HEK293 (cell line): Measurements from ENCODE around the gene KIAA0753.

Source experiments
- CTCF ChIA-PET: fragments of 350-600 bp; formaldehyde crosslinking; extraction: SDS; loops from one replicate; lab custom pipeline; 2021; ENCODE audit warnings: antibody characterized with exemption; lab: Yijun Ruan, JAX
- POLR2A ChIA-PET: fragments of 300-600 bp; formaldehyde crosslinking; extraction: SDS; loops from one replicate; lab custom pipeline; 2020; ENCODE audit warnings: antibody characterized with exemption, inconsistent platforms; lab: Yijun Ruan, JAX
- H3K27ac ChIP-seq: fragments of 200-500 bp; sonication (Bioruptor generic); 2 replicates; pipeline ENCODE4 v1.5.1; 2014; ENCODE audit warnings: low read depth, low read length, control low read depth, inconsistent platforms; ENCODE audit errors: extremely low read depth
- H3K36me3 ChIP-seq, 2 experiments: fragments of 200-500 bp in 1 of 2; sonication (Bioruptor generic) in 1 of 2; 1 replicate in 1 of 2; 2 replicates in 1 of 2; pipeline ENCODE4 v1.5.1; 2014 to 2017; ENCODE audit warnings: inconsistent platforms in 2 of 2, low read length in 2 of 2; ENCODE audit not compliant: control insufficient read depth in 2 of 2, insufficient read depth in 1 of 2
- H3K4me1 ChIP-seq: fragments of 200-500 bp; sonication (Bioruptor generic); 2 replicates; pipeline ENCODE4 v1.5.1; 2014; ENCODE audit warnings: mild to moderate bottlenecking, low read length, inconsistent platforms; ENCODE audit not compliant: control insufficient read depth, insufficient read depth
- H3K4me3 ChIP-seq: 2 replicates; pipeline ENCODE4 v1.5.1; 2011; ENCODE audit warnings: low read depth, mild to moderate bottlenecking, control low read depth, low read length, moderate library complexity
- H3K9me3 ChIP-seq: fragments of 200-500 bp; sonication (Bioruptor generic); 2 replicates; pipeline ENCODE4 v1.5.1; 2014; ENCODE audit warnings: low read depth, low read length, inconsistent platforms; ENCODE audit not compliant: control insufficient read depth, insufficient read depth
- EGR2 ChIP-seq: fragments of 450-650 bp; formaldehyde crosslinking; IDR thresholded peaks from 2 replicates; pipeline ENCODE4 v1.5.1; 2016; ENCODE audit warnings: low read depth, missing biosample characterization, missing genetic modification characterization
- GLI2 ChIP-seq: fragments of 450-650 bp; formaldehyde crosslinking; IDR thresholded peaks from 2 replicates; pipeline ENCODE4; 2017; ENCODE audit warnings: missing biosample characterization, missing genetic modification characterization, low read depth, borderline replicate concordance
- PRDM6 ChIP-seq: fragments of 450-650 bp; formaldehyde crosslinking; IDR thresholded peaks from 2 replicates; pipeline ENCODE4 v1.5.1; 2017; ENCODE audit warnings: missing biosample characterization, missing genetic modification characterization
- REST ChIP-seq: fragments of 450-650 bp; formaldehyde crosslinking; IDR thresholded peaks from 2 replicates; pipeline ENCODE4 v1.5.1; 2016; ENCODE audit warnings: missing biosample characterization, missing genetic modification characterization
- TSHZ1 ChIP-seq: fragments of 450-650 bp; formaldehyde crosslinking; IDR thresholded peaks from 2 replicates; pipeline ENCODE4 v1.5.1; 2016; ENCODE audit warnings: missing biosample characterization, missing genetic modification characterization, borderline replicate concordance
- WT1 ChIP-seq: fragments of 450-650 bp; formaldehyde crosslinking; IDR thresholded peaks from 2 replicates; pipeline ENCODE4 v1.5.1; 2016; ENCODE audit warnings: missing biosample characterization, missing genetic modification characterization
- ZFHX2 ChIP-seq: fragments of 450-650 bp; formaldehyde crosslinking; conservative IDR thresholded peaks from 2 replicates; pipeline ENCODE4 v1.5.1; 2016; ENCODE audit warnings: missing biosample characterization, missing genetic modification characterization
- ZNF155 ChIP-seq: fragments of 450-650 bp; formaldehyde crosslinking; IDR thresholded peaks from 2 replicates; pipeline ENCODE4 v1.5.1; 2016; ENCODE audit warnings: missing biosample characterization, missing genetic modification characterization
- ZNF239 ChIP-seq: fragments of 450-650 bp; formaldehyde crosslinking; IDR thresholded peaks from 2 replicates; pipeline ENCODE4 v1.5.1; 2016; ENCODE audit warnings: missing biosample characterization, missing genetic modification characterization
- ZNF26 ChIP-seq: fragments of 450-650 bp; formaldehyde crosslinking; IDR thresholded peaks from 2 replicates; pipeline ENCODE4 v1.5.1; 2016; ENCODE audit warnings: missing biosample characterization, missing genetic modification characterization
- ZNF473 ChIP-seq: fragments of 450-650 bp; formaldehyde crosslinking; IDR thresholded peaks from 2 replicates; pipeline ENCODE4 v1.5.1; 2017; ENCODE audit warnings: missing biosample characterization, missing genetic modification characterization
- ZNF530 ChIP-seq: fragments of 450-650 bp; formaldehyde crosslinking; IDR thresholded peaks from 2 replicates; pipeline ENCODE4 v1.5.1; 2016; ENCODE audit warnings: low read depth, missing biosample characterization, missing genetic modification characterization

KIAA0753 gene

GRCh38 chr17:6637458-6637840, 3.1 kb downstream of the KIAA0753 start:
- ChIA-PET POLR2A (no interaction called here), CTCF (no interaction called here)
- peaks cover 25 to 37% of the 10 kb centered on the region in 2 experiments for H3K36me3 ChIP-seq
- peaks cover 13% of the 10 kb centered on the region; the same call in 1 of the 2 replicates for H3K4me1 ChIP-seq
- H3K27ac ChIP-seq = no peak overlapping the region
- no peaks in the 10 kb centered on the region for H3K9me3 ChIP-seq
- H3K4me3 ChIP-seq = no peak overlapping the region
- no peak for TF ChIP-seq ZNF26

GRCh38 chr17:6636616-6637457, 3.7 kb downstream of the KIAA0753 start:
- Histone ChIP-seq H3K9me3 (no peaks in the 10 kb centered on the region), H3K4me1 (peaks cover 12% of the 10 kb centered on the region; the same call in 1 of the 2 replicates), H3K36me3 (peaks cover 31 to 40% of the 10 kb centered on the region in 2 experiments), H3K27ac (no peak overlapping the region), H3K4me3 (no peak overlapping the region)
- POLR2A ChIA-PET = no interaction called here
- CTCF ChIA-PET = interaction anchor here (1.1 kb wide), 1 partner anchor 29 kb away, joined by 3 read pairs; no protein-coding TSS in a partner anchor
- TF ChIP-seq EGR2 (tag by site-specific recombination) (peak; percentile 94), ZFHX2 (tag by site-specific recombination) (peak; percentile 96), PRDM6 (tag by site-specific recombination) (no peak), ZNF155 (tag by site-specific recombination) (no peak), TSHZ1 (tag by site-specific recombination) (no peak), REST (tag by site-specific recombination) (peak; percentile 86), GLI2 (no peak), ZNF239 (no peak), ZNF473 (tag by site-specific recombination) (no peak), WT1 (tag by site-specific recombination) (no peak), ZNF530 (tag by site-specific recombination) (no peak)
